HEK293 (cell line): Measurements from ENCODE around the gene PLEKHG2.

ENCODE experiments used
- CTCF ChIA-PET: fragments of 350-600 bp; formaldehyde crosslinking; extraction: SDS; loops from one replicate; lab custom pipeline; 2021; ENCODE audit warnings: antibody characterized with exemption; lab: Yijun Ruan, JAX
- POLR2A ChIA-PET: fragments of 300-600 bp; formaldehyde crosslinking; extraction: SDS; loops from one replicate; lab custom pipeline; 2020; ENCODE audit warnings: antibody characterized with exemption, inconsistent platforms; lab: Yijun Ruan, JAX
- H3K27ac ChIP-seq: fragments of 200-500 bp; sonication (Bioruptor generic); 2 replicates; pipeline ENCODE4 v1.5.1; 2014; ENCODE audit warnings: low read depth, low read length, control low read depth, inconsistent platforms; ENCODE audit errors: extremely low read depth
- H3K36me3 ChIP-seq, 2 experiments: fragments of 200-500 bp in 1 of 2; sonication (Bioruptor generic) in 1 of 2; 1 replicate in 1 of 2; 2 replicates in 1 of 2; pipeline ENCODE4 v1.5.1; 2014 to 2017; ENCODE audit warnings: inconsistent platforms in 2 of 2, low read length in 2 of 2; ENCODE audit not compliant: control insufficient read depth in 2 of 2, insufficient read depth in 1 of 2
- H3K4me1 ChIP-seq: fragments of 200-500 bp; sonication (Bioruptor generic); 2 replicates; pipeline ENCODE4 v1.5.1; 2014; ENCODE audit warnings: mild to moderate bottlenecking, low read length, inconsistent platforms; ENCODE audit not compliant: control insufficient read depth, insufficient read depth
- H3K4me3 ChIP-seq: 2 replicates; pipeline ENCODE4 v1.5.1; 2011; ENCODE audit warnings: low read depth, mild to moderate bottlenecking, control low read depth, low read length, moderate library complexity
- H3K9me3 ChIP-seq: fragments of 200-500 bp; sonication (Bioruptor generic); 2 replicates; pipeline ENCODE4 v1.5.1; 2014; ENCODE audit warnings: low read depth, low read length, inconsistent platforms; ENCODE audit not compliant: control insufficient read depth, insufficient read depth
- GFI1B ChIP-seq: fragments of 450-650 bp; formaldehyde crosslinking; IDR thresholded peaks from 2 replicates; pipeline ENCODE4 v1.5.1; 2016; ENCODE audit warnings: missing biosample characterization, missing genetic modification characterization
- PRDM1 ChIP-seq: fragments of 450-650 bp; formaldehyde crosslinking; IDR thresholded peaks from 2 replicates; pipeline ENCODE4; 2016; ENCODE audit warnings: missing biosample characterization, missing genetic modification characterization
- REPIN1 ChIP-seq: fragments of 450-650 bp; formaldehyde crosslinking; IDR thresholded peaks from 2 replicates; pipeline ENCODE4 v1.5.1; 2017; ENCODE audit warnings: missing biosample characterization, missing genetic modification characterization, low read depth
- SCRT2 ChIP-seq: fragments of 450-650 bp; formaldehyde crosslinking; IDR thresholded peaks from 2 replicates; pipeline ENCODE4 v1.5.1; 2016; ENCODE audit warnings: missing biosample characterization, missing genetic modification characterization
- TRIM28 ChIP-seq: IDR thresholded peaks from 2 replicates; pipeline ENCODE4 v1.6.1; 2011; ENCODE audit warnings: low read length, control low read depth, borderline replicate concordance
- ZBTB48 ChIP-seq: fragments of 450-650 bp; formaldehyde crosslinking; IDR thresholded peaks from 2 replicates; pipeline ENCODE4 v1.5.1; 2016; ENCODE audit warnings: missing biosample characterization, missing genetic modification characterization
- ZNF133 ChIP-seq: fragments of 450-650 bp; formaldehyde crosslinking; IDR thresholded peaks from 2 replicates; pipeline ENCODE4 v1.5.1; 2016; ENCODE audit warnings: missing biosample characterization, missing genetic modification characterization
- ZNF138 ChIP-seq: fragments of 450-650 bp; formaldehyde crosslinking; IDR thresholded peaks from 2 replicates; pipeline ENCODE4 v1.5.1; 2016; ENCODE audit warnings: missing biosample characterization, missing genetic modification characterization, borderline replicate concordance
- ZNF169 ChIP-seq: fragments of 450-650 bp; formaldehyde crosslinking; IDR thresholded peaks from 2 replicates; pipeline ENCODE4 v1.5.1; 2016; ENCODE audit warnings: missing biosample characterization, missing genetic modification characterization
- ZNF248 ChIP-seq: fragments of 450-650 bp; formaldehyde crosslinking; IDR thresholded peaks from 2 replicates; pipeline ENCODE4 v1.5.1; 2017; ENCODE audit warnings: missing biosample characterization, missing genetic modification characterization
- ZNF292 ChIP-seq: fragments of 450-650 bp; formaldehyde crosslinking; IDR thresholded peaks from 2 replicates; pipeline ENCODE4 v1.5.1; 2016; ENCODE audit warnings: low read depth, missing biosample characterization, missing genetic modification characterization, borderline replicate concordance
- ZNF324 ChIP-seq: fragments of 450-650 bp; formaldehyde crosslinking; IDR thresholded peaks from 2 replicates; pipeline ENCODE4 v1.5.1; 2016; ENCODE audit warnings: missing biosample characterization, missing genetic modification characterization
- ZNF366 ChIP-seq: fragments of 450-650 bp; formaldehyde crosslinking; conservative IDR thresholded peaks from 2 replicates; pipeline ENCODE4 v1.5.1; 2016; ENCODE audit warnings: missing biosample characterization, missing genetic modification characterization
- ZNF473 ChIP-seq: fragments of 450-650 bp; formaldehyde crosslinking; IDR thresholded peaks from 2 replicates; pipeline ENCODE4 v1.5.1; 2017; ENCODE audit warnings: missing biosample characterization, missing genetic modification characterization
- ZNF548 ChIP-seq: fragments of 450-650 bp; formaldehyde crosslinking; IDR thresholded peaks from 2 replicates; pipeline ENCODE4 v1.5.1; 2016; ENCODE audit warnings: missing biosample characterization, missing genetic modification characterization
- ZNF623 ChIP-seq: fragments of 450-650 bp; formaldehyde crosslinking; IDR thresholded peaks from 2 replicates; pipeline ENCODE4 v1.5.1; 2016; ENCODE audit warnings: missing biosample characterization, missing genetic modification characterization
- ZNF626 ChIP-seq: fragments of 450-650 bp; sonication (Bioruptor Pico); formaldehyde crosslinking; IDR thresholded peaks from 2 replicates; pipeline ENCODE4 v1.5.1; 2018; ENCODE audit warnings: missing biosample characterization, missing genetic modification characterization, inconsistent platforms
- ZNF654 ChIP-seq: fragments of 450-650 bp; formaldehyde crosslinking; IDR thresholded peaks from 2 replicates; pipeline ENCODE4 v1.5.1; 2016; ENCODE audit warnings: low read depth, missing biosample characterization, missing genetic modification characterization
- ZNF792 ChIP-seq: fragments of 450-650 bp; formaldehyde crosslinking; IDR thresholded peaks from 2 replicates; pipeline ENCODE4 v1.5.1; 2016; ENCODE audit warnings: missing biosample characterization, missing genetic modification characterization
- ZSCAN30 ChIP-seq: fragments of 450-650 bp; IDR thresholded peaks from 2 replicates; pipeline ENCODE4 v1.5.1; 2018; ENCODE audit warnings: missing biosample characterization, mild to moderate bottlenecking, missing genetic modification characterization, moderate library complexity
- TF ChIP-seq, protein P1 (sequence below): fragments of 450-650 bp; formaldehyde crosslinking; IDR thresholded peaks from 2 replicates; pipeline ENCODE4 v1.5.1; 2017; ENCODE audit warnings: missing biosample characterization, missing genetic modification characterization
- TF ChIP-seq, protein P2 (sequence below): fragments of 450-650 bp; formaldehyde crosslinking; IDR thresholded peaks from 2 replicates; pipeline ENCODE4 v1.5.1; 2016; ENCODE audit warnings: missing biosample characterization, missing genetic modification characterization
- TF ChIP-seq, protein P3 (sequence below): fragments of 450-650 bp; formaldehyde crosslinking; IDR thresholded peaks from 2 replicates; pipeline ENCODE4 v1.5.1; 2016; ENCODE audit warnings: missing biosample characterization, missing genetic modification characterization
- TF ChIP-seq, protein P4 (sequence below): sonication (generic); formaldehyde crosslinking; IDR thresholded peaks from 2 replicates; pipeline ENCODE4 v1.8.1; 2022; ENCODE audit warnings: mild to moderate bottlenecking, moderate library complexity, missing genetic modification reagents
- TF ChIP-seq, protein P5 (sequence below): fragments of 450-650 bp; formaldehyde crosslinking; IDR thresholded peaks from 2 replicates; pipeline ENCODE4 v1.5.1; 2016; ENCODE audit warnings: missing biosample characterization, missing genetic modification characterization

Gene PLEKHG2

DNA sequence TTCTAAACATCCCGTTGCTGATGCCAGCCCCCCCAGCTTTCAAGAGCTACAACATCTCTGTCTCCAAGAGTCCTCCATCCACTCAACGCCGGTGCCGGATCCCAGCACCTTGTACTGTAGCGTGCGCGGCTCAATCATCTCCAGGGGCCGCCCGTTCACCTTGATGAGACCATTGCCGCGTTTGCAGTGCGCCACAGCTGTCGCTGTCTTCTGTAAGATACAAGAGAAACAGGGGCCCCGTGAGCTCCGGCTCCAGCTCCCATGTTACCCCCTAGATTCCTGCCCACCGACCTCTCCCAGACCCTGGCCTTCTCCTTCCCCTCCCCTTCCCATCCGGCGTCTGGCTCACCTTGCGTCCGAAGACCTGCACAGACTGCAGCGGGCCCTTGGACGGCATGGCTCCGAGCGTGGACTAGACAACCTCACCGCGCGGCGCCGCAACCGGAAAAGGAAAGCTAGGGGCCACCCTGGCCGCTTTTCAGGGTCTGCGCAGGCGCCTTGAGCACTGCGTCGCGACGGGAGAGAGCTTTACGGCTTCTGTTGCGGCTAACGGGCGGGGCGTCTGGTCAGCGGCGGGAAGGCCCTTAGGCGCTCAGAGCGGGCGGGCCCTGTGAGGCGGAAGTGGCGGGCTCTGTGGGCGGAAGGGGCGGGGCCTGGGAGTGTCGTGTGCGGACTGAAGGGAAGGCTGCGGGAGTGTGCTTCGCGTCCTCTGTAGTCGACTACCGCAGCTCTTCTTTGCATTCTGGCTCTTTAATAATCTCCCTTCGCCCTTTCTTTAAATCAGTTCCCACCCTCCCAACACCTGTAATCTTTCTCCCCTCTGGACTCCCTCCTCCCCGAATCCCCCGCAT lies 23.3 kb downstream of the PLEKHG2 start, which contains the start of gene RPS16 (continued):
- TF ChIP-seq ZNF324 (tag by site-specific recombination) (no peak), TRIM28 (no peak), ZNF654 (tag by site-specific recombination) (no peak), ZSCAN30 (tag by site-specific recombination) (peak; percentile 79), ZNF626 (tag by site-specific recombination) (no peak), ZNF473 (no peak)
- TF ChIP-seq, protein P1, sequence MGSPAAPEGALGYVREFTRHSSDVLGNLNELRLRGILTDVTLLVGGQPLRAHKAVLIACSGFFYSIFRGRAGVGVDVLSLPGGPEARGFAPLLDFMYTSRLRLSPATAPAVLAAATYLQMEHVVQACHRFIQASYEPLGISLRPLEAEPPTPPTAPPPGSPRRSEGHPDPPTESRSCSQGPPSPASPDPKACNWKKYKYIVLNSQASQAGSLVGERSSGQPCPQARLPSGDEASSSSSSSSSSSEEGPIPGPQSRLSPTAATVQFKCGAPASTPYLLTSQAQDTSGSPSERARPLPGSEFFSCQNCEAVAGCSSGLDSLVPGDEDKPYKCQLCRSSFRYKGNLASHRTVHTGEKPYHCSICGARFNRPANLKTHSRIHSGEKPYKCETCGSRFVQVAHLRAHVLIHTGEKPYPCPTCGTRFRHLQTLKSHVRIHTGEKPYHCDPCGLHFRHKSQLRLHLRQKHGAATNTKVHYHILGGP (tag by site-specific recombination) = peak; percentile 67

DNA sequence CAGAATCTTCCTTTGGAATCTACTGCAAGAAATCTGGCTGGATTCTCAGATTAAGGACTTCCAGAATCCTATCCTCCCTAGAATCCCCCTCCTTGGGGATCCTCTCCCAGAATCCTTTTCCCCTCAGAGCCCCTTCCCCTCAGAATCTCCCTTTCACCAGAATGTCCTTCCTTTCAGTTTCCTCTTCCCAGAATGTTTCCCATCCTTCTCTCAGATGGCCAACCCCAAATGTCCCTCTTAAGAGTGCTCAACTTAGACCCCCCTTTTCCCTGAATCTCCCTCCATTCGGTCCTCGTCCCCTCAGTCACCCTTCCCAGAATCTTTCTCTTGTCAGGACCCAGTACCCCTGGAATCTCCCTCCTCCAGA lies 23.9 kb downstream of the PLEKHG2 start:
- H3K9me3 ChIP-seq = no peaks in the 10 kb centered on the region
- peak overlapping the region; percentile 100 for H3K27ac ChIP-seq
- peaks cover 23% of the 10 kb centered on the region for H3K4me1 ChIP-seq
- H3K4me3 ChIP-seq = peak overlapping the region; percentile 42
- CTCF ChIA-PET = interaction anchor here (1.1 to 2.0 kb wide), 10 partner anchors 17 to 506 kb away, joined by 3 to 19 read pairs (median 6); partner anchors contain the start of genes DLL3, EID2, EID2B and MRPS12
- POLR2A ChIA-PET = interaction anchor here (0.6 to 2.7 kb wide), 117 partner anchors 11 to 1342 kb away, joined by 3 to 255 read pairs (median 5); partner anchors contain the start of genes ACTN4, BLVRB, C19orf47 and COQ8B
- peaks cover 32 to 40% of the 10 kb centered on the region in 2 experiments for H3K36me3 ChIP-seq
- TF ChIP-seq SCRT2 (tag by site-specific recombination) (no peak), PRDM1 (tag by site-specific recombination) (peak; percentile 68), ZNF292 (tag by site-specific recombination) (no peak), GFI1B (tag by site-specific recombination) (peak; percentile 38; the same call in 1 of the 2 replicates), ZNF366 (peak; percentile 87), ZNF792 (tag by site-specific recombination) (0 out of 2 replicates have a peak, but pooled peaks have one; percentile 64), ZNF133 (tag by site-specific recombination) (0 out of 2 replicates have a peak, but pooled peaks have one; percentile 28), ZNF169 (tag by site-specific recombination) (peak; percentile 65; the same call in 1 of the 2 replicates), ZNF138 (tag by site-specific recombination) (no peak), ZNF623 (tag by site-specific recombination) (0 out of 2 replicates have a peak, but pooled peaks have one; percentile 6), ZBTB48 (tag by site-specific recombination) (peak; percentile 27; the same call in 1 of the 2 replicates), ZNF248 (tag by site-specific recombination) (0 out of 2 replicates have a peak, but pooled peaks have one; percentile 15), REPIN1 (tag by site-specific recombination) (peak; percentile 45; the same call in 1 of the 2 replicates), ZNF548 (tag by site-specific recombination) (no peak)
- TF ChIP-seq, protein P2, sequence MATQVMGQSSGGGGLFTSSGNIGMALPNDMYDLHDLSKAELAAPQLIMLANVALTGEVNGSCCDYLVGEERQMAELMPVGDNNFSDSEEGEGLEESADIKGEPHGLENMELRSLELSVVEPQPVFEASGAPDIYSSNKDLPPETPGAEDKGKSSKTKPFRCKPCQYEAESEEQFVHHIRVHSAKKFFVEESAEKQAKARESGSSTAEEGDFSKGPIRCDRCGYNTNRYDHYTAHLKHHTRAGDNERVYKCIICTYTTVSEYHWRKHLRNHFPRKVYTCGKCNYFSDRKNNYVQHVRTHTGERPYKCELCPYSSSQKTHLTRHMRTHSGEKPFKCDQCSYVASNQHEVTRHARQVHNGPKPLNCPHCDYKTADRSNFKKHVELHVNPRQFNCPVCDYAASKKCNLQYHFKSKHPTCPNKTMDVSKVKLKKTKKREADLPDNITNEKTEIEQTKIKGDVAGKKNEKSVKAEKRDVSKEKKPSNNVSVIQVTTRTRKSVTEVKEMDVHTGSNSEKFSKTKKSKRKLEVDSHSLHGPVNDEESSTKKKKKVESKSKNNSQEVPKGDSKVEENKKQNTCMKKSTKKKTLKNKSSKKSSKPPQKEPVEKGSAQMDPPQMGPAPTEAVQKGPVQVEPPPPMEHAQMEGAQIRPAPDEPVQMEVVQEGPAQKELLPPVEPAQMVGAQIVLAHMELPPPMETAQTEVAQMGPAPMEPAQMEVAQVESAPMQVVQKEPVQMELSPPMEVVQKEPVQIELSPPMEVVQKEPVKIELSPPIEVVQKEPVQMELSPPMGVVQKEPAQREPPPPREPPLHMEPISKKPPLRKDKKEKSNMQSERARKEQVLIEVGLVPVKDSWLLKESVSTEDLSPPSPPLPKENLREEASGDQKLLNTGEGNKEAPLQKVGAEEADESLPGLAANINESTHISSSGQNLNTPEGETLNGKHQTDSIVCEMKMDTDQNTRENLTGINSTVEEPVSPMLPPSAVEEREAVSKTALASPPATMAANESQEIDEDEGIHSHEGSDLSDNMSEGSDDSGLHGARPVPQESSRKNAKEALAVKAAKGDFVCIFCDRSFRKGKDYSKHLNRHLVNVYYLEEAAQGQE (tag by site-specific recombination) = peak; percentile 48; the same call in 1 of the 2 replicates
- TF ChIP-seq, protein P3, sequence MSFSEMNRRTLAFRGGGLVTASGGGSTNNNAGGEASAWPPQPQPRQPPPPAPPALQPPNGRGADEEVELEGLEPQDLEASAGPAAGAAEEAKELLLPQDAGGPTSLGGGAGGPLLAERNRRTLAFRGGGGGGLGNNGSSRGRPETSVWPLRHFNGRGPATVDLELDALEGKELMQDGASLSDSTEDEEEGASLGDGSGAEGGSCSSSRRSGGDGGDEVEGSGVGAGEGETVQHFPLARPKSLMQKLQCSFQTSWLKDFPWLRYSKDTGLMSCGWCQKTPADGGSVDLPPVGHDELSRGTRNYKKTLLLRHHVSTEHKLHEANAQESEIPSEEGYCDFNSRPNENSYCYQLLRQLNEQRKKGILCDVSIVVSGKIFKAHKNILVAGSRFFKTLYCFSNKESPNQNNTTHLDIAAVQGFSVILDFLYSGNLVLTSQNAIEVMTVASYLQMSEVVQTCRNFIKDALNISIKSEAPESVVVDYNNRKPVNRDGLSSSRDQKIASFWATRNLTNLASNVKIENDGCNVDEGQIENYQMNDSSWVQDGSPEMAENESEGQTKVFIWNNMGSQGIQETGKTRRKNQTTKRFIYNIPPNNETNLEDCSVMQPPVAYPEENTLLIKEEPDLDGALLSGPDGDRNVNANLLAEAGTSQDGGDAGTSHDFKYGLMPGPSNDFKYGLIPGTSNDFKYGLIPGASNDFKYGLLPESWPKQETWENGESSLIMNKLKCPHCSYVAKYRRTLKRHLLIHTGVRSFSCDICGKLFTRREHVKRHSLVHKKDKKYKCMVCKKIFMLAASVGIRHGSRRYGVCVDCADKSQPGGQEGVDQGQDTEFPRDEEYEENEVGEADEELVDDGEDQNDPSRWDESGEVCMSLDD (tag by site-specific recombination) = peak; percentile 66; the same call in 1 of the 2 replicates
- TF ChIP-seq, protein P4, sequence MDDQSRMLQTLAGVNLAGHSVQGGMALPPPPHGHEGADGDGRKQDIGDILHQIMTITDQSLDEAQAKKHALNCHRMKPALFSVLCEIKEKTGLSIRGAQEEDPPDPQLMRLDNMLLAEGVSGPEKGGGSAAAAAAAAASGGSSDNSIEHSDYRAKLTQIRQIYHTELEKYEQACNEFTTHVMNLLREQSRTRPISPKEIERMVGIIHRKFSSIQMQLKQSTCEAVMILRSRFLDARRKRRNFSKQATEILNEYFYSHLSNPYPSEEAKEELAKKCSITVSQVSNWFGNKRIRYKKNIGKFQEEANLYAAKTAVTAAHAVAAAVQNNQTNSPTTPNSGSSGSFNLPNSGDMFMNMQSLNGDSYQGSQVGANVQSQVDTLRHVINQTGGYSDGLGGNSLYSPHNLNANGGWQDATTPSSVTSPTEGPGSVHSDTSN (CRISPR knock-in tag) = no peak
- TF ChIP-seq, protein P5, sequence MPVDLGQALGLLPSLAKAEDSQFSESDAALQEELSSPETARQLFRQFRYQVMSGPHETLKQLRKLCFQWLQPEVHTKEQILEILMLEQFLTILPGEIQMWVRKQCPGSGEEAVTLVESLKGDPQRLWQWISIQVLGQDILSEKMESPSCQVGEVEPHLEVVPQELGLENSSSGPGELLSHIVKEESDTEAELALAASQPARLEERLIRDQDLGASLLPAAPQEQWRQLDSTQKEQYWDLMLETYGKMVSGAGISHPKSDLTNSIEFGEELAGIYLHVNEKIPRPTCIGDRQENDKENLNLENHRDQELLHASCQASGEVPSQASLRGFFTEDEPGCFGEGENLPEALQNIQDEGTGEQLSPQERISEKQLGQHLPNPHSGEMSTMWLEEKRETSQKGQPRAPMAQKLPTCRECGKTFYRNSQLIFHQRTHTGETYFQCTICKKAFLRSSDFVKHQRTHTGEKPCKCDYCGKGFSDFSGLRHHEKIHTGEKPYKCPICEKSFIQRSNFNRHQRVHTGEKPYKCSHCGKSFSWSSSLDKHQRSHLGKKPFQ (tag by site-specific recombination) = no peak
